Measurements from ENCODE around the gene MALT1.

MALT1 gene

GRCh38 chr18:58788971-58789875, 118.0 kb downstream of the MALT1 start:
- Histone ChIP-seq H3K4me3 (no peak overlapping the region), H3K27ac (peak overlapping the region in 14 of 21 experiments; percentile 1 to 82 (median 47))

GRCh38 chr18:58789876-58790240, 118.6 kb downstream of the MALT1 start:
- peak overlapping the region in 9 of 21 experiments; percentile 7 to 82 (median 36) for H3K27ac ChIP-seq
- no peak overlapping the region for H3K4me3 ChIP-seq

GRCh38 chr18:58792086-58792485, 120.8 kb downstream of the MALT1 start:
- peak overlapping the region in 1 of 21 experiments; percentile 32 for H3K27ac ChIP-seq
- no peak overlapping the region for H3K4me3 ChIP-seq

- no peak overlapping the region for H3K4me3 ChIP-seq
- H3K27ac ChIP-seq: peak overlapping the region in 1 of 21 experiments; percentile 6
Observed at GRCh38 chr18:58793361-58793760, 122.1 kb downstream of the MALT1 start.

GRCh38 chr18:58796220-58796619, 125.0 kb downstream of the MALT1 start:
- Histone ChIP-seq H3K4me3 (no peak overlapping the region), H3K27ac (no peak overlapping the region)

- peak overlapping the region in 2 of 21 experiments; percentile 7 to 66 for H3K27ac ChIP-seq
- no peak overlapping the region for H3K4me3 ChIP-seq
Observed at GRCh38 chr18:58800582-58800981, 129.3 kb downstream of the MALT1 start.

- no peak overlapping the region for H3K27ac ChIP-seq
- no peak overlapping the region for H3K4me3 ChIP-seq
Observed at GRCh38 chr18:58802959-58803358, 131.7 kb downstream of the MALT1 start.

- H3K27ac ChIP-seq: no peak overlapping the region
- no peak overlapping the region for H3K4me3 ChIP-seq
Observed at GRCh38 chr18:58803978-58804377, 132.7 kb downstream of the MALT1 start.
